GM12873 (cell line): ENCODE data around the gene CCDC60.

Source experiments
- CTCF ChIP-seq: IDR thresholded peaks from 2 replicates; pipeline ENCODE4 v1.5.1; 2012; ENCODE audit warnings: low read depth, mild to moderate bottlenecking, moderate library complexity, low read length, control low read depth; ENCODE audit not compliant: insufficient read depth; ENCODE audit errors: missing control alignments

Gene CCDC60

GRCh38 chr12:119365451-119365850 lies 30.9 kb downstream of the CCDC60 start:
- no peak for TF ChIP-seq CTCF

GRCh38 chr12:119366007-119366406 lies 31.5 kb downstream of the CCDC60 start:
- no peak for TF ChIP-seq CTCF

- no peak for TF ChIP-seq CTCF
Observed at GRCh38 chr12:119369161-119369560, 34.6 kb downstream of the CCDC60 start.

- TF ChIP-seq CTCF = no peak
Observed at GRCh38 chr12:119369907-119370546, 35.5 kb downstream of the CCDC60 start.

- TF ChIP-seq CTCF = no peak
Observed at GRCh38 chr12:119372540-119372939, 38.0 kb downstream of the CCDC60 start.

GRCh38 chr12:119373001-119373400 lies 38.5 kb downstream of the CCDC60 start:
- TF ChIP-seq CTCF = no peak

- no peak for TF ChIP-seq CTCF
Observed at GRCh38 chr12:119373666-119374065, 39.1 kb downstream of the CCDC60 start.

- TF ChIP-seq CTCF = no peak
Observed at GRCh38 chr12:119374635-119375034, 40.1 kb downstream of the CCDC60 start.
